HG02623 (cell line): ENCODE results near the gene COL12A1.

Experiments used
- ATAC-seq: cut with Tn5 transposase; IDR thresholded peaks from one replicate; pipeline ENCODE4 v1.9.1; 2021; ENCODE audit warnings: moderate library complexity; ENCODE audit not compliant: unreplicated experiment

The COL12A1 gene

DNA sequence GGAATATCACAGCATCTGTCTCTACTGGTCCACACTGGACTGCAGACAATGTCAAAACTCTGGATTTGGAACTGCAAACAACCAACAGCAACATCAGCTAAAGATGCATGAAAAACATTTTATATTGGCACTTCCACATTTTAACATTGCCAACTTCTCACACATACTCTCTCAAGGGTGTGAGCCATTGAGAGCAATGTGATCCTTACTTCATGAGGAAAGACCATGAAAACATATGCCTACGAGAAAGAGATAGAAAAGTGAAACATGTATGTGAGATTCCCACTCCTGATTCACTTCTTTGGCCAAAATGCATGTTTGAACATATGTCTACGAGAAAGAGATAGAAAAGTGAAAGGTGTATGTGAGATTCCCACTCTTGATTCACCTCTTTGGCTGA is 99.4 kb downstream of the COL12A1 start:
- ATAC-seq: no peak

DNA sequence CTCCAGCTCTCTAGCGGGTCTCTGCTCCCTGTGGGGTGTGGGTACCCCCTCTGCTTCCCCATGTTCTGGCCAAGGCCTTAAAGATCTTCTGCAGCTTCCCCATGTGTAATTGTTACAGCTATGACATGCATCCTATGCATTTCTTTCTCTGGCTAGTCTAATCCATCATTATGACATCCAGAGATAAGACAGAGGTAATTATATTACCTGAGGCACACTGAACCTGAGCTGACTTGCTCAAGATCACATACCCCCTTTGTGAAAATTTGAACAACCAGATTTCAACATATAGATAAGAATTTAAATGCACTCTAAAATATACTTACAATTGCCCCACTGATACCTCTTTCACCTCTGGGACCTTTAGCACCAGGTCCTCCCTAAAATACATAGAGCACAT is 102.4 kb downstream of the COL12A1 start:
- no peak for ATAC-seq

DNA sequence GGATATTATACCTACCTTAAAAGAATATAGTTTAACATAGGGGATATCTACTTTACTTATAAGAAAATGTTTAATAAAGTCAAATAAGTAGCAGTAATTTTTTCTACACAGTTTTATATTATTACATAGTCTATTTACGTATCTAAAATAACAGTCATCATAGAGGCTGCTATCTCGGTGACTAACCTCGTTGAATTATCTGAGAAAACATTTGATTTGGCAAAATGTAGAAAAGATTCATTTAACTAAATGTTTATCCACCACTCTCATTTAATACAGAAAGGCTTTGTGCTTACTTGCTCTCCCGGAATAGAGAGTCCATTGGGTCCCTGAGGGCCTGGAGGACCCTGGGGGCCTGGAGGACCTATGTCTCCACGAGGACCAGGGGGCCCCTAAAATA is 103.6 kb downstream of the COL12A1 start:
- no peak for ATAC-seq

DNA sequence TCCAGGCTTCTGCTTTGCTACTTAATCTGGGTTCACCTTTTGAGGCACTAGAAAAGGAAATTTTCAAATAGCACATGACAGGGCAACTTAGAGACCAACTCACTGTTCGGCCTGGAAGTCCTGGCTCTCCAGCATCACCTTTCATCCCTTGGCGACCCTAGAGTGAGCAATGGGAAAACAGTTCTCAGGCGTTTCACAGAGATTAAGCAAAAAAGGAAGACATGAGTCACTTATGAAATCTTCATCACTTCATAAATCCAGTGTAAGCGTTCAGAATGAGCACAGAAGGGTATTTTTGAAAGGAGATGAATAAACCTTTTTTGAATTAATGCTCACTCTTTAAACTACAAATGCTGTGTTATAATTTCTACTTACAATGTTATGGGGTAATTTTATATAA is 104.0 kb downstream of the COL12A1 start:
- ATAC-seq: no peak

DNA sequence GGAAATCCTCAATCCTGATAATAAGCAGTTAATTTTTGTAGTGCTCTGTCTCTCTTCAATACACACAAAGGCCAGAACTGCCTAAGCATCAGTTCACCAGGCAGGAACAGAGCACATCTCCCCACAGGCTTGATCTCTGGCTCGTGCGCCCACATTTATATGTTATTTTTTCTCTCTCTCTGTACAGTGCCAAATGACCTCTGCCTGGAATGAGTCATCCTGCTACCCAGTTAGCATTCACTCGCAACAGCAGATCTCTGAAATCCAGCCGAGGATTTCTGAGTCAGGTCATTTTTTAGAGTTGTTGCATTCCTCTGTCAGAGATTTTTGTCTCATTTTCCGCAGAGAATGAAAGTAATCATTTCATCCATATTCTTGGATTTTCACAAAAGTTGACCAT is 107.1 kb downstream of the COL12A1 start:
- no peak for ATAC-seq

DNA sequence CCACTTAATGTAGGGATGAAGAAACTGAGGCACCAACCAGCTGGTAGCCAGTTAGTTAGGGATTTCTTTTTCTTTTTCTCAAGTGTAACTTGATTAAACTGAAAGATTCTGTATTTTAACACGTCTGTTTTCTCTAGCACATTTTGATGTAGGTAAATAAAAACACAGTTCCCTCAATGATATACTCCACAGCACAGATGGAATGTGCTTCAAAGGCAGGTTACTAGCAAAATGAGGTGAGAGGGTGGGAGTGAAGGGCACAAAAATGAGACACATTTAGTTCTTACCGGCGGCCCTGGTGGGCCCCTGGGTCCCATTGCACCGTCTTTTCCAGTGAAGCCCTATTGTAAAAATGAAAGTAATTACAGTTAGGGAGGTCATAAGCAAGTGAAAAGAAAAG is 108.9 kb downstream of the COL12A1 start:
- ATAC-seq: no peak

DNA sequence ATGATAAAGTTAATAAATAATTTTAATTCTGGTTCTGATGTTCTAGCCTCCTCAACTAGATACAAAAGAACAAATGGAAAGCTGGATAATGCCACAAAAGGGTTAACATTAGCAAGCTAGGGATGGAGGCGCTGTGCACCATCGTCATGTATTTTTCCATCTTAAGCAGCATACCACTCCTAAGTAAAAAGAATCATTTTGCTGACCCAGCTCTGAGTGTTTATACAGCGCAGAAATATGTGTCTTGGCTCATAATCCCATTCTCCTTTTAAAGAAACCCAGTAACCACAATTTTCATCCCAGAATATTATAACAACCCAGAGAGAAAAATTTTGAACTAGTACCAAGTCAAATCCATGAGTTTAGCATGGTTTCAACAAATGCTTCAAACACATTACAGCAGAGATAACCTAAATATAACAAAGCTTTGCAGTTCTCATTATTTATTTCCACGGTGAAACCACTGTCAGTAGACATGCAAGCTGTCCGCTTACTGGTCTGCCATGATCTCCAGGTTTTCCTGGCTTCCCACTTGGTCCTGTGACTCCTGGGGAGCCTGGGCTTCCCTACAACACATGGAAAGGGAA is 111.1 kb downstream of the COL12A1 start:
- ATAC-seq: no peak

DNA sequence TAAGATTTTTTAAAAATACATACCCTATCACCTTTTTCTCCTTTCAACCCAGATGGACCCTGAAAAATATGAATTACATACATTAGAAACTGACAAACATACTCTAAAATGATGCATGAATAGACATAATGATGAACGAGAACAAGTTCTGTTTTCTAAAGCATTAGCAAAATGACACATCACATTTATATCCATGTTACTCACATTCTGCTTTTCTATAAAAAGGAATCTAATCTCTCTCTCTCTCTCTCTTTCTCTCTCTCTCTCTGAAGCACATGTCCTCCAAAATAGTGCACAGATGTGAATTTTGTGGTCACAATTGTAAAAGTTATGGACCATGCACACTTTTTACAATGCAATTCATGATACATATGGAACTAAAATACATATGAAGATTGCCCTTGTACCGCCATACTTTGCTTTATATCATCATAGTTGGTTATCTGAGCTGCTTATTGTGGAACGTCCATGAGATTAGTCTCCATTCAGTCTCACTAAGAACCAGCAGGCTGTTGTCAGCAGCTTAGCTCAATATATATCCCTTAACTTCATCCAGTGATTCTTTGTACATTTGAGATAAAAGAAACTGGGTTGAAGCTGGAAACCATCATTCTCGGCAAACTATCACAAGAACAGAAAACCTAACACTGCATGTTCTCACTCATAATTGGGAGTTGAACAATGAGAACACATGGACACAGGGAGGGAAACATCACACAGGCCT is 114.2 kb downstream of the COL12A1 start:
- no peak for ATAC-seq

DNA sequence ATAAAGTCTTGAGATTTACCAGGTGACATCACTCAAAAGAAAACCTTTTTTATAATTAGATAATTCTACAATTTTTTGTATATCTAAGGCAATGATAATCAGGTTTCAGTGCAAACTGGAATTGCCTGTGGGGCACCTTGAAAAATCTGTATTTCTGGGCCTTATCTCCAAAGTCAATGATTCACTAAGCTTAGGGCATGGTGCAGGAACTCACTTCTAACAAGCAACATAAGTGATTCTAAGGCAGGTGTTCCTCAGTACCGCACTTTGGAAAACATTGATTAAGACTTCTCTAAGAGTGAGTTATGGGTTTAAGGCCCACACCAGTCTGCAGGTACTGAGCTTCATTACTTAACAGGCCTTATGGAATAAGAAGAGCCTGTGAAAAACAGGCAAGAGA is 115.3 kb downstream of the COL12A1 start:
- no peak for ATAC-seq

DNA sequence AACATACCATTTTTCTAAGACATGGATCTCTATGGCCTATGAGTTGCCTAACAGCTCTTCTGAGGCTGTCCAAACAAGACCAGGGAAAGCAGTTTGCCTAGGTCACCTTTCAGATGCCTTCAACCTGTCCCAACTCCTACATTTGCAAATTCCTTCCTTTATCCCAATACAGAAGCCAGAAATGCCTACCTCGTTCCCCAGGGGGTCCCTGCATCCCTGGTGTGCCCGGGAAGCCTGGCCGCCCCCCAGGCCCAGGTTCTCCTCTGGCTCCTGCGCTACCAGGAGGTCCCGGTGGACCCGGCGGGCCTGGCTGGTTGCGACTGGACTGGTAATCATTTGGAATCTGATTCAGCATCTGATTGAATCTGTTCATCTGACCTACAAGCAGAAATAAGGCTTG is 115.9 kb downstream of the COL12A1 start:
- no peak for ATAC-seq

DNA sequence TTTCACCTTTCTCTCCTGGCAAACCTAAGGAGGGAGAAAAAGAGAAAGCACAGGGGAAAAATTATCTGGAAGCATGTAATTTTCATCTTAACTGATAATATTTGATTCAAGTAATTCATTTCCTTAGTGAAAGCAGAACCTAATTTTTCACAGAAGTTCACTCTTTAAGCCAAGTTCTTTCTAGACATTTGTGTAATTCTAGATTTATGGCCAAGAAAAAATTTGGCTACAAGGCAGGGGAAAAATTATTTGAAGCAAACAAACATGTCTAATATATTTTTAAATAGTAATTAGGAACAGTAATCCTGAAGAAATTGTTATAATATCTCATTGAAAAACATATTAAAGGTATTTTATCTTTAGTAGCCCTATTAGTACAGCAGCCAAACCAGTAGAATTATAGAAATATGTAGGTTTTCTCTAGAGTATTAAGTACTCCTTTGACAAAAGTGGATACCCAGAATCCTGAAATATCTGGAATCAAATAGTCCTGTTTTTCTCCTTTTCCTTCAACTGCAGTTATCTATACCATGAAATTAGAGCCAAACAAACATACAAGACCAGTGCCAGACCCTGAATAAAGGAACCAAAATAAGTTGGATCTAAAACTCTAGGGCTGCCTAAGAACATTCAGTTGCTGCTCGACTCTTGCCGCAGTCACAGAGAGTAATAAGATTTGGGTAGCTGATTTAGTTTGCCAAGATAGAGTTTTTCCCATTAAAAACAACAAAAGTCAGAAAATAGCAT is 116.5 kb downstream of the COL12A1 start:
- ATAC-seq: no peak

DNA sequence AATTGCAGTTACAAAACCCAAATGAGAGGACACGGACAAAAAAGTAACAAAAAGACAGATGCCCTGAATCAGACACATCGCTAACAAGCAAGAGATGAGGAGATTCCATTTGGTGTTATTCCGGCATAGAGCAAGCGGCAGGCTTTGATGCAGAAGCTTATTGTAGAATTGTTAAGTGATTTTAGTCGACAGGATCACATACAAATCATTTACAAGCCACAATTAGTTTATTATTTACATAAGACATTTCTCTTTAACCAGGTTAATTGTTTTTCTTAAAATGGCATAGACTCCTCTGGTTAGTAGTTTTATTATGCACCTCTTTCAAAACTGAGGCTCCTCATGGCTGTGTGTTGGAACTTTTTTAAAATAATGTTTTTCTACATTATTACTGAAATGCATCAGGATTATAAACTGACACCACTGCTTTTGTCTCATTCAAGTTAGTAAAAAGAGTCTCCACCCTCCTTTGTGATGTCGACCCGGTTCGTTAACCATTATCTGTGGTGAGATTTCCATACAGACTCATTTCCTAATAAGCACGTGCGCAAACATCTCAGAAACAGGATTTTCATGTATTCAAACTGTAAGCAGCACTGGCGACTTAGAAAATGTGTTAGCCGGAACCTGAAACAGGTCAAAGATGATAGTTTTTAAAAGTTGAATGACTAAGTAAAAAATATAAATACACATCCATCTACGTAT is 119.8 kb downstream of the COL12A1 start:
- no peak for ATAC-seq

DNA sequence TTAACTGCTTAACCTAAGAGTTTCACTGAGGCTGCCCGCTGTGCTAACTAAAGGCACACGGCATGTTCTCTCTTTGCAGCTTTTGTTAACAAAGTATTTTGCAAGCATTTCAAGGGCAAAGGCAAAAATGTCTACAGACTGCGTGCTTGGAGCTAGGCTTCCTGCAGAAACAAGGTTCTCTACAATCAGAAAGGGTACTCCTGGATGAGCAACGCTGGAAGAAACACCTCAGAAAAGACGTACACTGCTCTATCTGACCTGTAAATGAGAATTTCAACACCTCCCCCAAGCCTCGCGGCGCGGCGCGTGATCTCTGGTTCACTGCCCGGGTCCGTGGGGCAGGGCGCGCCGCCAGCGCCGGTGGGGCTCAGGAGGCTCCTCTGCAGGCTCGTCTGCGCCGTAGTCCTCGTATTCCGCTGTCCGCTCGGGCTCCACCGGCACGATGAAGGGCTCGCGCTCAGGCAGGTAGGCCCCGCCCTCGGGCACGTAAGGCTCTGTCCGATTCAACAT is 120.9 kb downstream of the COL12A1 start:
- ATAC-seq: no peak

DNA sequence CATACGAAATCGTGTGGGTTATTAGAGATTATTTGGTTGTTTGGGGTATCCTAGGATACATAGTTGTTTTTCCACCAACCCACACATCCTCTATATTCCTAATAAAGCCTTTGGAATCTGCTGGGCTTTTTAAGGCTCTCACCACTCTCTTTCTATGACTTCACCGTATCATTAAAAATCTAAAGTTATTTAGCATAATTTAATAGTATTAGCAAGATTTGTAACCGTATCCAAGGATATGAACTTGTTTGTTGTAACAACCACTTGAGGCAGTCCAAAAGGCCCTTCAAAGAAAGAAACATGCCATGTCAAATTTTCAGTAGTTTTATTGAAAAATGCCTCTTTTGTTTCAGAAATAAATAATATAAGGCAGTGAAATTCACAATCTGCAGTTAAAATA is 121.8 kb downstream of the COL12A1 start:
- ATAC-seq: no peak

DNA sequence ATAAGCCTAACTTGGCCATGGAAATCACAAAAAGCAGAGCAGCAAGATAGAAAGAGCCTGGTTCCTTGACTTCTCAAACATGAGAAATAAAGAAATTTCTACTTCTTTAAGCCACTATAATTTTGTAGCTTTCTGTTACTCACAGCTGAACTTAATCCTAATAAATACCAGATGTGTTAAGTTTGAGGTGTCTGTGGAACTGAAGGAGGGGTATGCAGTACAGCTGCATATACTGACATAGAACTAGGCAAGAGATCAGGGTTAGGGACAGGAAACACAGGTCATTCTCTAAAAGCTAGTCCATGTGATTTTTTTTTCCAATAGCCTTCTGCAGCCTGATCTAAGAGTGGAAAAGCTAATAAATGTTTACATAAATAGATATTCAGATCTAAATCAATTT is 123.9 kb downstream of the COL12A1 start:
- ATAC-seq: no peak

DNA sequence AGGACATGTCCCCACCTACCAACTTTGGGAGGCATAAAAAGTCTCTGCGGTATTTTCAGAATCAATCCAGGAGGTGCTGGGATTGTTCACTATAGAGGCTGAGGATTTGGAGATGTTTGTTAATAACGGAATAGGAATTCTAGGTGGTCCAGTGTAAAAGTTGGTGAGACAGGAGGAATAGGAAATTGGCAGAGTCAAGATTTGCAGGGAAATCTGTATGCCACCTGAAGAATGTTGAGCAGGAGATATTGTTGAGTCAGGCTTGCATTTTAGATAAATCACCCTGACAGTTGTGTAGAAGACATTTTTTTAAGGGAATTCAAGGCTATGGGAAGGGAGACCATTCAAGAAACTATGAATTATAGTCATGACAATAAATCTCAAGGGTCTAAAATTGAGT is 124.8 kb downstream of the COL12A1 start:
- ATAC-seq: no peak

DNA sequence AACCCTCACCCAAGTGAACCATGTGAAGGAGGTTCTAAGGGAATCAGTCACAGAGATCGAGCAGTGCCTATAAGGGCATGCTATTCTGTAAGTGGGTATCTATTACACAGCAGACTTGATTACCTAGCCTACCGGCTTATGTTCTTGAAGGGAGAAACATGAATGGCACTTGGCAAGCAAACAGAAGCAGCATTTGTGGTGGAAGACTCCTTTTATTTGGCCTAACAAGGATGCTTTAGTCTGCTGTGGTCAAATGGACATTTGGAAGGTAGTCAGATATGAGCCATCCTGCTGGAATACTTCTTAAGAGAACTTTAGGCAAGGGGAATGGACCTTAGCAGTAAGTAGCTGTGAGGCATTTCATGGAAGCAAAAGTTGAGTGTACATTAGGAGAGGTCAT is 126.3 kb downstream of the COL12A1 start:
- ATAC-seq: no peak

DNA sequence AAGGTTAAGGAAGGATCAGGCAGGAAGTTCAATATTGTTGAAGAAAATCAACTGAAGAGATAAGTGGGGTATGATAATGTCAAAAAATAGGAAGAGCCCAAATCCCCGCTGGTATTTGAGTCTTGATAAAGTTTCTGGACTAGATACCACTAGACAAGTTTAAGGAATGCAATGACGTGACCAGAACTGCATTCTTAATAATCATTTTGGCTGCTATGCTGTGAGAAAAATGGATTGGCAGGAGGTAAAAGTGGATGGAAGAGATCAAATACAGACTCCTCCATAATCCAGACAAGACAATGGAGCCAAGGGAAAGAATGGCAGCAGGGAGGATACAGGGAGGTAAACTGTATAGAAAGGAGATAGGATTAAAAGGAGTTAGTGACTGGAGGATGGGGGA is 128.2 kb downstream of the COL12A1 start:
- ATAC-seq: no peak

DNA sequence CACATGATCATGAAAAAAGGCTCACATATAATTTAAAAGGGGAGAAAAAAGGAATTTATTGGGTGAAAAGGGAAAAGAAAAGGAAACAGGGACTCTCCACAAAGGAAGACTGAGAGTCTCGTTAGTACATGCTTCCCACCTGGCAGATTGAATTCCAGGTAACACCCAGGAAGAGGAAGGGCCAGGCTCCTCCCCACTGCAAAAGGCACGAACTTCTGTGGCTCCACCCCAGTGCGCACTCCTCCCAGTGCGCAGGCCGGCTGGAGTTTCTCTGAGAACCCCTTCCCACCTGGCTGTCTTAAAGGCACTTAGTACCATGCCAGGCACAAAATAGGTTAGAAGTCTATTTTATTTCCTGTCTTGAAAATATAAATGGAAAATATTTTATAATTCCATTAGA is 129.8 kb downstream of the COL12A1 start:
- no peak for ATAC-seq

DNA sequence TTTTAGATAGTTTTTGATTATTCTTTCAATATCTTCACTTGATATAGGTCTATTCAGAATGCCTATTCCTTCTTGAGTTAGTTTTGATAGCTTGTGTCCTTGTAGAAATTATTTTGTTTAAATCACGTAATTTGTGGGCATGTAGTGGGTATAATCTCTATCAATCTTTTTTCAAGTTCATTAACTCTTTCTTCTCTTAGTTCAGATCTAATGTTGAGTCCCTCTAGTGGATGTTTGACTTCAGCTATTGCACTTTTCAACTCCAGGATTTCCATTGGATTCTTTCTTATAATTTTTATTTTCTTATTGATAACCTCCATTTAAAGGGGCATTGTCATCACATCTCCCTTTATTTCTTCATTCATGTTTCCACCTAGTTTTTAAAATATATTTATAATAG is 135.6 kb downstream of the COL12A1 start:
- no peak for ATAC-seq

DNA sequence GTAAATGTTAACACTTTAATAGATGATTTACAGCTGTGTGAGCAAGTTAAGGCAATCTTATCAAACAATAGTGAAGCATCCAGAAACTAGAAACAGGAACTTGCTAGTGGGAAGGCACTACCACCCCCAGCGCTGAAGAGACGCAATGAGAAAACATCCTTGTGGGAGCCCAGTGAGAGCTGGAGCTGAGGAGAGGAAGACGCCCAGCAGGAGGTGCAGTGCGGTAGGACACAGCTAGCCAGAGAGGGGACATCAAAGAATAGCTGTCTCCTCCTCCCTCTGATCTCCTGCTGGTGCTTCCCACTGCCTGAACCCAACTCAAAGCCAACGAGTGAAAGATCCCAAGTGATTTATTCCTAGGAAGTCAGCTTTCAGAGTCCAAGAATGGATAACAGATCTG is 140.3 kb downstream of the COL12A1 start:
- no peak for ATAC-seq

DNA sequence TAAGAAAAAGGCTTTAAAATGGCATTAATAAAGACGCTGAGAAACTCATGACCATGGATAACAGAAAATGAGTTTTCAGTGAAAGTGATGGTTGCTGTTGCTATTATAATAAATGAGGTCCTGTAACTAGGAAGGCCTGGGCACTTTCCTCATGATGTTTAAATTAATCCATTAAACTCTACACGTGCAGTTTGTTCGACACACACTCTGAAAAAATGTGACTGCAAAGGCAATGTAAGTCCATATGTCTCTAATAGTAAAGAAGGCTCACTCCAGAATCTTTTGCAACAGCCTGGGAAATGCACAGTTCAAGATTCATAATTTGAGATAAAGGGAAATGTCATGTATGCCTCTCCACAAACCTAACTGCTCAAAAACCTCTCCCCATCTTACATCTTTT is 153.4 kb downstream of the COL12A1 start:
- ATAC-seq: no peak
